ENCODE data around the gene STX11.

STX11 gene

DNA sequence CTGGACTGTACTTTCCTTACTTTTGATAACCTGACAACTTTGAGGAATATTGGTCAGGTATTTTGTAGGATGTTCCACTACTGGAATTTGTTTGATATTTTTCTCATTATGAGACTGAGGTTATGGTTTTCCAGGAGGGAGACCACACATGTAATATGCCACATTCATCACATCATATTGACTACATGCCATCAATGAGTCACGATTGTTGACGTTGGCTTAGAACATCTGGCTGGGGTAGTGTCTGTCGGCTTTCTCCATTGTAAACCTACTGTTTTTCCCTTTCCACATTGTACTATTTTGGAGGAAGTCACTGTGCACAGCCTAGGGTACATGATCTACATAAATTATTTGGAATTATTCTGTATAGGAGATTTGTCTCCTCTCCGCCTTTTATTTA lies 1.4 kb upstream of the STX11 start:
- no peak overlapping the region for H3K4me3 ChIP-seq (replicated peaks; ENCODE audit: low read depth, low read length)
- no peak for DNase-seq (ENCODE audit: extremely low read depth, low read depth)
- no peak for TF ChIP-seq CTCF (IDR thresholded peaks at IDR 0.05; ENCODE audit: low read depth, low read length, missing control alignments)

GRCh38 chr6:144149558-144149893 lies 791 bp upstream of the STX11 start:
- no peak for DNase-seq (ENCODE audit: extremely low read depth, low read depth)
- no peak for TF ChIP-seq CTCF (IDR thresholded peaks at IDR 0.05; ENCODE audit: low read depth, low read length, missing control alignments)
- H3K4me3 ChIP-seq (replicated peaks; ENCODE audit: low read depth, low read length), result peak overlapping the region; percentile 60

DNA sequence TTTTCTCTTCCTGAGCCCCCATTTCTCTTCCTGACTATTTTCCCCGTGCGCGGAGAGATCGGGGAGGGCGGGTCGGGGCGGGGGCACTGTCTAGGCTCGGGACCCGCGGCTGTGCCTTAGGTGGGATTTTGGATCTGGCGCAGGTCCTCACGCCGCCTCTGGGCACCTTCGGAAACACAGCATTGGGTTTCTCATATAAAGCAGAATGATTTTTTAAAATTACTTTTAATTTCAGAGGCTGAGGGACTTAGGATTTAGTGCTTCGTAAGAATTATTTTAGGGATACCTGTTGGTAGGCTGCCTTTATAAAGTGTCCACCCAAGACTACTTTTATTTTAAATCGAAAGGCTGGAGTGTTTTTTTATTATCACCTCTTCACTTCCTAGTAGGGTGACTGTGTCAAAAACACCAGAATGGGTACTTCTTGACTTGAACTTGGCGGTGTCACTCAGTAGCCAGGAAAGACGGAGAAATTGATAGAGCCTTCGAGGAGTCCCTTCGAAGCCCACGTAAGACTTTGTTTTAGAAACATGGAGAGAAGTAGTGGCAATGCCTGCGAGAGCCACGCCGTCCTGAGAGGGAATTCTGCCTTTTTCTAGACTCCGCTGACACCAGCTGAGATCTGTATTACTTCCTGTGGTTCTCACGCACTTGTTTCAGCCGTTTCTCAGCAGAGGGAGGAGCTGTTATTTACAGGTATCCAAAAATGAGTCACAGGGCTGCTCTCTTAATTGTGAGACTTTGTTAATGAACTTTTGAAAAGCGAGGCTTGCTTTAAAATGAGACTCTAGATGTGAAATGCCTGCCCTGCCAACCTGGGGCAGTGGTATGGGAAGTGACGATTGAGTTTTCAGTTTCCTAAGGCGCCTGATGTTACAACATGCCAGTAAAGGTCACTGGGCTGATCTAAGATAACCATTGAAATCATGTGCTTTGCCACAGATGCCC lies 667 bp downstream of the STX11 start:
- peak overlapping the region; percentile 60 for H3K4me3 ChIP-seq (replicated peaks; ENCODE audit: low read depth, low read length)
- peak; percentile 11 for TF ChIP-seq CTCF (IDR thresholded peaks at IDR 0.05; ENCODE audit: low read depth, low read length, missing control alignments)
- DNase-seq (ENCODE audit: extremely low read depth, low read depth), result no peak

DNA sequence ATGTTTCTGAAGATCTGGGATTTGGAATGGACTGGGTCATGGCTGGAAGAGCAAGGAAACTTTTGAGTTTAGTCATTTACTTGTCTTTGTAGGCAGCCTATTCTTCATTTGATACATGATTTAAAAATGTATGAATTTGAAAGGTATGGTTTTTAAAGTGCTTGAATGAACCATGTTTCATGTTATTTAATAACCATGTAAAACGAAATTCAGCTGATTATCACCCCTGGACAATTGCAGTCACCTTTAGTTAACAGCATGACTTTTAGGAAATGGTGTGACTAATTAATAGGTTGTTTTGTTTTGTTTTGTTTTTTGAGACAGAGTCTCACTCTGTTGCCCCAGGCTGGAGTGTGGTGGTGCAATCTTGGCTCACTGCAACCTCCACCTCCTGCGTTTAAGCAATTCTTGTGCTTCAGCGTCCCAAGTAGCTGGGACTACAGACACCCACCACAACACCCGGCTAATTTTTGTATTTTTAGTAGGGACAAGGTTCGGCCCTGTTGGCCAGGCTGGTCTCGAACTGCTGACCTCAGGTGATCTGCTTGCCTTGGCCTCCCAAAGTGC lies 2.1 kb downstream of the STX11 start:
- no peak overlapping the region for H3K4me3 ChIP-seq (replicated peaks; ENCODE audit: low read depth, low read length)
- DNase-seq (ENCODE audit: extremely low read depth, low read depth), result no peak
- no peak for TF ChIP-seq CTCF (IDR thresholded peaks at IDR 0.05; ENCODE audit: low read depth, low read length, missing control alignments)

DNA sequence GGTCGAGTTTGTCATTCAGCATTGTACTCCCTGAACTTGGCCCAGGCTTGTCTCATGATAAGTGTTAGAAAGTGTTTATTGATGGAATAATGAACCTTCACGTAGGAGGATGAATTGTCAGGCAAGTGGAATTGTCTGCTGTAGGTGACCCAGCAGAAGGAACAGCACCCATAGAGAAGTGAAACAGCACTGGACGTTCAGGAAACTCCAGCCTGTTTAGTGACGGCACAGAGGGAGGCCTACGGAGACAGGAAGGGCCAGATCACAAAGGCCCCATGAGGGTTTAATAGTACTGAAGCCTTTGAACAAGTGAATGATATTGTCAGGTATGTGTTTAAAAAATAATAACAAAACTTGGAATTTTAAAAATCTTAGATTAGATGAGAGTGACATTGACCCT lies 2.9 kb downstream of the STX11 start:
- DNase-seq (ENCODE audit: extremely low read depth, low read depth), result no peak
- no peak overlapping the region for H3K4me3 ChIP-seq (replicated peaks; ENCODE audit: low read depth, low read length)
- no peak for TF ChIP-seq CTCF (IDR thresholded peaks at IDR 0.05; ENCODE audit: low read depth, low read length, missing control alignments)

GRCh38 chr6:144153971-144154370 lies 3.7 kb downstream of the STX11 start:
- no peak for TF ChIP-seq CTCF (IDR thresholded peaks at IDR 0.05; ENCODE audit: low read depth, low read length, missing control alignments)
- H3K4me3 ChIP-seq (replicated peaks; ENCODE audit: low read depth, low read length), result no peak overlapping the region
- DNase-seq (ENCODE audit: extremely low read depth, low read depth), result no peak
